IgD-negative memory B cell (primary cell): ENCODE data around the gene CLSTN1. TPM values are rescaled to one million over a fixed set of nuclear protein-coding genes. Genes with fewer than 3 reads are reported as not detected.

Experiments used
- H3K27ac Mint-ChIP-seq, 3 donors: one replicate each; pipeline ENCODE4 v1.8.0; 2020 to 2022; ENCODE audit warnings: mild to moderate bottlenecking in 3 of 3, mixed read lengths in 3 of 3, moderate library complexity in 1 of 3
- H3K27me3 Mint-ChIP-seq: one replicate; pipeline ENCODE4 v1.8.0; 2021; ENCODE audit warnings: mixed read lengths
- H3K36me3 Mint-ChIP-seq: one replicate; pipeline ENCODE4 v1.8.0; 2020; ENCODE audit warnings: mild to moderate bottlenecking, mixed read lengths
- H3K4me1 Mint-ChIP-seq, 3 donors: one replicate each; pipeline ENCODE4 v1.8.0; 2020 to 2022; ENCODE audit warnings: mixed read lengths in 3 of 3, mild to moderate bottlenecking in 1 of 3
- H3K4me3 Mint-ChIP-seq, 4 donors: one replicate each; pipeline ENCODE4 v1.8.0; 2020 to 2022; ENCODE audit warnings: mild to moderate bottlenecking in 4 of 4, mixed read lengths in 4 of 4, moderate library complexity in 3 of 4
- H3K9me3 Mint-ChIP-seq, 3 donors: one replicate each; pipeline ENCODE4 v1.8.0; 2020 to 2021; ENCODE audit warnings: mixed read lengths in 3 of 3, mild to moderate bottlenecking in 1 of 3
- polyA plus RNA-seq: library from polyadenylated mRNA; unstranded; fragments of 300-500 nt; fragmentation: Illumina TruSeq; gene quantifications from one replicate; pipeline ENCODE4 v1.2.3, GENCODE V29; 2021

CLSTN1 gene
- polyA plus RNA-seq, 1 donor from 2014 or later = 24.7 TPM

- H3K27me3 Mint-ChIP-seq = no peaks in the 10 kb centered on the region
- peaks cover 0 to 4% (median 3%) of the 10 kb centered on the region in 3 donors for H3K4me1 Mint-ChIP-seq
- H3K36me3 Mint-ChIP-seq = peaks cover 2% of the 10 kb centered on the region
- no peak overlapping the region for H3K4me3 Mint-ChIP-seq
- H3K27ac Mint-ChIP-seq = peak overlapping the region in 1 of 3 donors; percentile 62
- H3K9me3 Mint-ChIP-seq = no peaks in the 10 kb centered on the region
Observed at GRCh38 chr1:9859281-9860014, 35.7 kb upstream of the CLSTN1 start.

- Mint-ChIP-seq H3K27ac (peak overlapping the region in 2 of 3 donors; percentile 51 to 62), H3K36me3 (peaks cover 7% of the 10 kb centered on the region), H3K4me3 (peak overlapping the region in 1 of 4 donors; percentile 34), H3K4me1 (peaks cover 0 to 2% (median under 1%) of the 10 kb centered on the region in 3 donors), H3K27me3 (no peaks in the 10 kb centered on the region), H3K9me3 (peaks cover 0 to 4% (median 0%) of the 10 kb centered on the region in 3 donors)
Observed at GRCh38 chr1:9858293-9859035, 34.7 kb upstream of the CLSTN1 start.

- H3K36me3 Mint-ChIP-seq = peaks cover 5% of the 10 kb centered on the region
- H3K4me3 Mint-ChIP-seq = no peak overlapping the region
- H3K27ac Mint-ChIP-seq = no peak overlapping the region
- no peaks in the 10 kb centered on the region for H3K27me3 Mint-ChIP-seq
- peaks cover 2 to 4% (median 3%) of the 10 kb centered on the region in 3 donors for H3K4me1 Mint-ChIP-seq
- peaks cover 0 to 4% (median 0%) of the 10 kb centered on the region in 3 donors for H3K9me3 Mint-ChIP-seq
Observed at GRCh38 chr1:9855186-9855585, 31.4 kb upstream of the CLSTN1 start.

- Mint-ChIP-seq H3K9me3 (peaks cover 0 to 4% (median 0%) of the 10 kb centered on the region in 3 donors), H3K27ac (peak overlapping the region in 1 of 3 donors; percentile 56), H3K36me3 (peaks cover 5% of the 10 kb centered on the region), H3K27me3 (no peaks in the 10 kb centered on the region), H3K4me1 (peaks cover 7 to 8% (median 7%) of the 10 kb centered on the region in 3 donors), H3K4me3 (peak overlapping the region in 1 of 4 donors; percentile 74)
Observed at GRCh38 chr1:9853249-9853595, 29.5 kb upstream of the CLSTN1 start.

GRCh38 chr1:9852410-9853248 is 28.9 kb upstream of the CLSTN1 start:
- peak overlapping the region in 1 of 4 donors; percentile 83 for H3K4me3 Mint-ChIP-seq
- H3K27me3 Mint-ChIP-seq = no peaks in the 10 kb centered on the region
- H3K4me1 Mint-ChIP-seq = peaks cover 7 to 8% (median 7%) of the 10 kb centered on the region in 3 donors
- peak overlapping the region in 2 of 3 donors; percentile 41 to 56 for H3K27ac Mint-ChIP-seq
- peaks cover 5% of the 10 kb centered on the region for H3K36me3 Mint-ChIP-seq
- peaks cover 0 to 4% (median 0%) of the 10 kb centered on the region in 3 donors for H3K9me3 Mint-ChIP-seq

GRCh38 chr1:9852004-9852403 is 28.2 kb upstream of the CLSTN1 start:
- H3K4me1 Mint-ChIP-seq = peaks cover 7 to 8% (median 7%) of the 10 kb centered on the region in 3 donors
- H3K9me3 Mint-ChIP-seq = peaks cover 0 to 4% (median 0%) of the 10 kb centered on the region in 3 donors
- H3K27ac Mint-ChIP-seq = peak overlapping the region in 2 of 3 donors; percentile 41 to 56
- H3K36me3 Mint-ChIP-seq = peaks cover 5% of the 10 kb centered on the region
- H3K27me3 Mint-ChIP-seq = no peaks in the 10 kb centered on the region
- peak overlapping the region in 1 of 4 donors; percentile 83 for H3K4me3 Mint-ChIP-seq

GRCh38 chr1:9850442-9851162 is 26.8 kb upstream of the CLSTN1 start:
- no peaks in the 10 kb centered on the region for H3K27me3 Mint-ChIP-seq
- peaks cover 7 to 8% (median 7%) of the 10 kb centered on the region in 3 donors for H3K4me1 Mint-ChIP-seq
- H3K4me3 Mint-ChIP-seq = peak overlapping the region; percentile 83 to 95 (median 88)
- H3K36me3 Mint-ChIP-seq = peaks cover 5% of the 10 kb centered on the region
- peak overlapping the region; percentile 88 to 98 (median 91) for H3K27ac Mint-ChIP-seq
- peaks cover 0 to 4% (median 0%) of the 10 kb centered on the region in 3 donors for H3K9me3 Mint-ChIP-seq

GRCh38 chr1:9849691-9850441 is 26.1 kb upstream of the CLSTN1 start:
- peak overlapping the region; percentile 83 to 95 (median 88) for H3K4me3 Mint-ChIP-seq
- H3K36me3 Mint-ChIP-seq = peaks cover 5% of the 10 kb centered on the region
- peak overlapping the region; percentile 88 to 98 (median 91) for H3K27ac Mint-ChIP-seq
- H3K27me3 Mint-ChIP-seq = no peaks in the 10 kb centered on the region
- peaks cover 7 to 8% (median 7%) of the 10 kb centered on the region in 3 donors for H3K4me1 Mint-ChIP-seq
- peaks cover 0 to 4% (median 0%) of the 10 kb centered on the region in 3 donors for H3K9me3 Mint-ChIP-seq

- Mint-ChIP-seq H3K9me3 (no peaks in the 10 kb centered on the region), H3K4me3 (no peak overlapping the region), H3K36me3 (no peaks in the 10 kb centered on the region), H3K27me3 (no peaks in the 10 kb centered on the region), H3K27ac (peak overlapping the region in 2 of 3 donors; percentile 50 to 75), H3K4me1 (peaks cover 7 to 8% (median 7%) of the 10 kb centered on the region in 3 donors)
Observed at GRCh38 chr1:9848022-9848421, 24.3 kb upstream of the CLSTN1 start.

- no peaks in the 10 kb centered on the region for H3K36me3 Mint-ChIP-seq
- H3K27ac Mint-ChIP-seq = peak overlapping the region; percentile 46 to 68 (median 50)
- peak overlapping the region in 1 of 4 donors; percentile 55 for H3K4me3 Mint-ChIP-seq
Observed at GRCh38 chr1:9847269-9847668, 23.5 kb upstream of the CLSTN1 start.

GRCh38 chr1:9846611-9847171 is 22.9 kb upstream of the CLSTN1 start:
- no peaks in the 10 kb centered on the region for H3K9me3 Mint-ChIP-seq

More at GRCh38 chr1:9847269-9847668, 23.5 kb upstream of the CLSTN1 start:
- H3K4me1 Mint-ChIP-seq = peaks cover 7 to 8% (median 7%) of the 10 kb centered on the region in 3 donors
- H3K27me3 Mint-ChIP-seq = no peaks in the 10 kb centered on the region
- no peaks in the 10 kb centered on the region for H3K9me3 Mint-ChIP-seq

GRCh38 chr1:9845914-9846313 is 22.1 kb upstream of the CLSTN1 start:
- peak overlapping the region in 1 of 3 donors; percentile 64 for H3K27ac Mint-ChIP-seq
- H3K4me1 Mint-ChIP-seq = peaks cover 5 to 7% (median 7%) of the 10 kb centered on the region in 3 donors
- no peaks in the 10 kb centered on the region for H3K27me3 Mint-ChIP-seq
- H3K4me3 Mint-ChIP-seq = no peak overlapping the region
- no peaks in the 10 kb centered on the region for H3K9me3 Mint-ChIP-seq
- peaks cover under 1% of the 10 kb centered on the region for H3K36me3 Mint-ChIP-seq

More at GRCh38 chr1:9846611-9847171, 22.9 kb upstream of the CLSTN1 start:
- Mint-ChIP-seq H3K4me3 (no peak overlapping the region), H3K27me3 (no peaks in the 10 kb centered on the region), H3K27ac (peak overlapping the region in 2 of 3 donors; percentile 64 to 68), H3K36me3 (no peaks in the 10 kb centered on the region), H3K4me1 (peaks cover 7 to 8% (median 7%) of the 10 kb centered on the region in 3 donors)

- Mint-ChIP-seq H3K4me3 (no peak overlapping the region), H3K9me3 (no peaks in the 10 kb centered on the region), H3K4me1 (peaks cover 0 to under 1% (median 0%) of the 10 kb centered on the region in 3 donors)
Observed at GRCh38 chr1:9844756-9845155, 21.0 kb upstream of the CLSTN1 start.

More at GRCh38 chr1:9844756-9845155, 21.0 kb upstream of the CLSTN1 start:
- no peak overlapping the region for H3K27ac Mint-ChIP-seq
- H3K36me3 Mint-ChIP-seq = peaks cover 2% of the 10 kb centered on the region
- no peaks in the 10 kb centered on the region for H3K27me3 Mint-ChIP-seq
